Measurements from ENCODE around the gene RAB11FIP4.

The RAB11FIP4 gene

DNA sequence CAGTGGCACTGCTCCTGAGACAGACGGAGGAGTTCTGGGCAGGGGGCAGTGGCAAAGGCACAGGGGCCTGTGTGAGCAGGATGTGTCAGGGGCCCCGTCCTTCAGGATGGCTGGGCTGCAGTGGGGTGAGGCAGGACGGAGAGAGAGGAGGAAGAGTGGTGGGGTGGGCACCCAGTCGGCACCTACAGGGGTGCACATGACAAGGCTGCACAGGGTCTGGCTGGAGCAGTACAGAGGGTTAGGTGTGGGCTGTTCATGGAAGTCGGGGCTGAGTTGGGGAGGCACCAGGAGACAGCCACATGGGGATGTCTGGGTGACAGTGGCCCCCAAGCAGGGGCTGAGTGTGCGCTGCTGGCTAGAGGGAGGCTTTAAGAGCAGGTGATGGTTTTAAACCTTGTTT, 106.0 kb downstream of the RAB11FIP4 start:
- no peaks in the 10 kb centered on the region for H3K36me3 ChIP-seq (ENCODE audit: insufficient read depth, low read length)
- no peaks in the 10 kb centered on the region for H3K27me3 ChIP-seq (ENCODE audit: insufficient read depth, low read length, poor library complexity, severe bottlenecking)
- no peaks in the 10 kb centered on the region for H3K9me3 ChIP-seq (ENCODE audit: insufficient read depth, low read depth, low read length)
- no peak overlapping the region for H2AFZ ChIP-seq (ENCODE audit: low read length)
- no peaks in the 10 kb centered on the region for H4K20me1 ChIP-seq (ENCODE audit: insufficient read depth, low read length, poor library complexity, severe bottlenecking)
- TF ChIP-seq, protein P1, sequence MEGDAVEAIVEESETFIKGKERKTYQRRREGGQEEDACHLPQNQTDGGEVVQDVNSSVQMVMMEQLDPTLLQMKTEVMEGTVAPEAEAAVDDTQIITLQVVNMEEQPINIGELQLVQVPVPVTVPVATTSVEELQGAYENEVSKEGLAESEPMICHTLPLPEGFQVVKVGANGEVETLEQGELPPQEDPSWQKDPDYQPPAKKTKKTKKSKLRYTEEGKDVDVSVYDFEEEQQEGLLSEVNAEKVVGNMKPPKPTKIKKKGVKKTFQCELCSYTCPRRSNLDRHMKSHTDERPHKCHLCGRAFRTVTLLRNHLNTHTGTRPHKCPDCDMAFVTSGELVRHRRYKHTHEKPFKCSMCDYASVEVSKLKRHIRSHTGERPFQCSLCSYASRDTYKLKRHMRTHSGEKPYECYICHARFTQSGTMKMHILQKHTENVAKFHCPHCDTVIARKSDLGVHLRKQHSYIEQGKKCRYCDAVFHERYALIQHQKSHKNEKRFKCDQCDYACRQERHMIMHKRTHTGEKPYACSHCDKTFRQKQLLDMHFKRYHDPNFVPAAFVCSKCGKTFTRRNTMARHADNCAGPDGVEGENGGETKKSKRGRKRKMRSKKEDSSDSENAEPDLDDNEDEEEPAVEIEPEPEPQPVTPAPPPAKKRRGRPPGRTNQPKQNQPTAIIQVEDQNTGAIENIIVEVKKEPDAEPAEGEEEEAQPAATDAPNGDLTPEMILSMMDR (conservative IDR thresholded peaks at IDR 0.05; ENCODE audit: low read length) = no peak
- no peak for TF ChIP-seq EZH2phosphoT487 (IDR thresholded peaks at IDR 0.05; ENCODE audit: borderline replicate concordance)
- peaks cover 47% of the 10 kb centered on the region; the same call in 1 of the 2 replicates for H3K79me2 ChIP-seq (ENCODE audit: insufficient read depth, low read length)
- H3F3A ChIP-seq (ENCODE audit: low read depth) = peaks cover 8% of the 10 kb centered on the region
- H3K4me1 ChIP-seq (ENCODE audit: insufficient read depth, low read length, poor library complexity, severe bottlenecking) = peaks cover 82% of the 10 kb centered on the region
- H3K9ac ChIP-seq (ENCODE audit: low read depth, low read length, poor library complexity, severe bottlenecking) = no peak overlapping the region
- no peak overlapping the region for H3K4me3 ChIP-seq (ENCODE audit: low read length, poor library complexity, severe bottlenecking)
- H3K4me2 ChIP-seq (ENCODE audit: low read depth, low read length, poor library complexity, severe bottlenecking) = no peak overlapping the region
- no peaks in the 10 kb centered on the region for H3K9me2 ChIP-seq (replicated peaks; ENCODE audit: low read depth, low read length)

DNA sequence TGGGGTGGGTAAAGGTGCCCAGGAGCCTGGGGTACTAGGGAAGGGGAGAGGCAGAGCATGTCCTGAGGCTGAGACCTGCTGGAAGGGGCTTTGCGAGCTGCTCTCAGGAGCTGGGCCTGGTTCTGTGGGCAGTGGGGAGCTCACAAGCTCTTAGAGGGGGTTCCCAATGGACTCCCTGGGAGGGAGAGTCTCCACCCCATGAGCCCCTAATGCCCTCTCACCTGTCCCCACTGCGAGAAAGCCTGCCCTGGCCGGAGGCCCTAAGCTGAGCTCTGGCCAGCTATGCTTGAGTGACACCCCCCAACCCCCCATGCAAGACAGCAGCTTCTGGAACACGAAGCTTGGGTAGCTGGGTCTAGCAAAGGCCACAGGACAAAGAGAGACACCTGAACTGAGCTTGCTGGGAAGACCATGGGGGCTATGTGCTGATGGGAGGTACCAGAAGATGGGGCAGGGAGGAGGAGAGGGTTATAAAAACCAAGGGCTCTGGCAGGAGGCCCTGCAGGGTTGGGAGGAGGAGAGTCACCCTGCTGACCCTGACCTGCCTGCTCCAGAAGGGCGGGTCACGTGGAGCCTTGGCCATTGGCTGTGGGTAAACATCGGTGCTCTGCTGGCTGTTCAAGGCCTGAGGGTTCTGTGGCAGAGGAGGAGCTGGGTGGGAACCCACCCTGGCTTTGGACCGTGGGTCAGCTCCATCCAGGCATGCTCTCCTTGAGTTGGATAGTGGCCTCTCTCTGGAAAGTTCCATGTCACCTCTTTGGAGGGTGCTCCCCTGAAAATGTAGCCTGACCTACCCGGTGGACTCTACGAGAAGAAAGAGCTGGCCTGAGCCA, 106.7 kb downstream of the RAB11FIP4 start:
- TF ChIP-seq, protein P1 (conservative IDR thresholded peaks at IDR 0.05; ENCODE audit: low read length) = no peak
- no peak for TF ChIP-seq EZH2phosphoT487 (IDR thresholded peaks at IDR 0.05; ENCODE audit: borderline replicate concordance)
- no peak overlapping the region for H3K9ac ChIP-seq (ENCODE audit: low read depth, low read length, poor library complexity, severe bottlenecking)
- no peaks in the 10 kb centered on the region for H3K9me2 ChIP-seq (replicated peaks; ENCODE audit: low read depth, low read length)
- H3K36me3 ChIP-seq (ENCODE audit: insufficient read depth, low read length) = no peaks in the 10 kb centered on the region
- H4K20me1 ChIP-seq (ENCODE audit: insufficient read depth, low read length, poor library complexity, severe bottlenecking) = no peaks in the 10 kb centered on the region
- peaks cover 8% of the 10 kb centered on the region for H3F3A ChIP-seq (ENCODE audit: low read depth)
- peaks cover 75% of the 10 kb centered on the region for H3K4me1 ChIP-seq (ENCODE audit: insufficient read depth, low read length, poor library complexity, severe bottlenecking)
- H3K4me3 ChIP-seq (ENCODE audit: low read length, poor library complexity, severe bottlenecking) = no peak overlapping the region
- H3K27me3 ChIP-seq (ENCODE audit: insufficient read depth, low read length, poor library complexity, severe bottlenecking) = no peaks in the 10 kb centered on the region
- H3K4me2 ChIP-seq (ENCODE audit: low read depth, low read length, poor library complexity, severe bottlenecking) = no peak overlapping the region
- peaks cover 47% of the 10 kb centered on the region; the same call in 1 of the 2 replicates for H3K79me2 ChIP-seq (ENCODE audit: insufficient read depth, low read length)
- H2AFZ ChIP-seq (ENCODE audit: low read length) = no peak overlapping the region
- no peaks in the 10 kb centered on the region for H3K9me3 ChIP-seq (ENCODE audit: insufficient read depth, low read depth, low read length)

DNA sequence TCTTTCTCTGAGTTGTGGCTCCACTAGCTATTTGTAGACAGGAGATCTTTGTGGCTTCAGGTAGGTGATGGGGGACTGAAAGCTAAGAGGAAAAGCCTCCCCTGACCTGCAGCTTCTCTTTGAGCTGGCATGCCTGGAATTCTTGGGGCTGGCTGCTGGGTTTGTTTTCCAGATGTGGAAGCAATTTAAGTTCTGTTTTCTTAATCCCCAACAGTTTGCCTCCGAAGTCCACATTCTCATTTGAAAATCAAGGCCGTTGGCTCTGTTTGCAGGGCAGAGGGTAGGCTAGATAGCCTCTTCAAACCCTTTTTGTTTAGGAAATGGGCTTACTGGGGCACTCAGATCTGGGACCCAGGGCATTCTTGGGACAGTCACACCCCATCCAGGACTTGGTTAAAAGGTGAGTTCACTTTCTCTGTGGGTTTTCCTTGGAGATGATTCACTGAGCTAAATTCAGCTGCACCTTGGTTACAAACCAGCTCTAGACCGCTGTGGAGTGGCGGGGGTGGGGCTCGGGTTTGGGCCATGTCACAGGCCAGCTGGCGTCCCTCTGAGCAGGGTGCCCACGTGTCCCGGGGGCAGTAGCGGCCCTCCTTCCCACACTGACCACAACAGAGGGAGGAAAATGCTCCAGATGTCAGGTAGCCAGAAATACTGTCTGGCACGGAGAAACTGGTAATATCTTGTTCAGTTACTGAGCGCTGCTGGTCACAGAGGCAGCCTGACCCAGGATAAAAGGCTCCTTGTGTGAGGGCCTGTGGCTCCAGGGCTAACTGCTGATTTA, 108.5 kb downstream of the RAB11FIP4 start:
- peaks cover 41% of the 10 kb centered on the region; the same call in 1 of the 2 replicates for H3K79me2 ChIP-seq (ENCODE audit: insufficient read depth, low read length)
- no peaks in the 10 kb centered on the region for H3K9me3 ChIP-seq (ENCODE audit: insufficient read depth, low read depth, low read length)
- peak overlapping the region; percentile 35 for H3K9ac ChIP-seq (ENCODE audit: low read depth, low read length, poor library complexity, severe bottlenecking)
- H3F3A ChIP-seq (ENCODE audit: low read depth) = no peaks in the 10 kb centered on the region
- peak overlapping the region; percentile 40 for H3K4me3 ChIP-seq (ENCODE audit: low read length, poor library complexity, severe bottlenecking)
- H3K4me1 ChIP-seq (ENCODE audit: insufficient read depth, low read length, poor library complexity, severe bottlenecking) = peaks cover 59% of the 10 kb centered on the region
- H3K4me2 ChIP-seq (ENCODE audit: low read depth, low read length, poor library complexity, severe bottlenecking) = peak overlapping the region; percentile 58
- no peaks in the 10 kb centered on the region for H3K27me3 ChIP-seq (ENCODE audit: insufficient read depth, low read length, poor library complexity, severe bottlenecking)
- no peaks in the 10 kb centered on the region for H3K9me2 ChIP-seq (replicated peaks; ENCODE audit: low read depth, low read length)
- no peaks in the 10 kb centered on the region for H4K20me1 ChIP-seq (ENCODE audit: insufficient read depth, low read length, poor library complexity, severe bottlenecking)
- TF ChIP-seq, protein P1 (conservative IDR thresholded peaks at IDR 0.05; ENCODE audit: low read length) = no peak
- TF ChIP-seq EZH2phosphoT487 (IDR thresholded peaks at IDR 0.05; ENCODE audit: borderline replicate concordance) = no peak
- no peak overlapping the region for H2AFZ ChIP-seq (ENCODE audit: low read length)
- H3K36me3 ChIP-seq (ENCODE audit: insufficient read depth, low read length) = no peaks in the 10 kb centered on the region
